GM06990 (cell line): Measurements from ENCODE around the gene MAP3K9.

Experiments
- DNase-seq: peaks from one replicate; pipeline ENCODE4 v3.0.0-alpha.2; 2011; ENCODE audit not compliant: insufficient read length; ENCODE audit errors: extremely low read depth
- H3K27me3 ChIP-seq: replicated peaks from 2 replicates; pipeline ENCODE4 v1.6.0; 2011; ENCODE audit warnings: low read length; ENCODE audit not compliant: control insufficient read depth, insufficient read depth
- H3K36me3 ChIP-seq: 2 replicates; pipeline ENCODE4 v1.5.1; 2011; ENCODE audit warnings: low read length; ENCODE audit not compliant: control insufficient read depth, insufficient read depth
- H3K4me3 ChIP-seq: replicated peaks from 2 replicates; pipeline ENCODE4 v1.5.1; 2011; ENCODE audit warnings: low read depth, mild to moderate bottlenecking, control low read depth, low read length
- CTCF ChIP-seq: IDR thresholded peaks from 2 replicates; pipeline ENCODE4 v1.5.1; 2011; ENCODE audit warnings: low read length, control low read depth, mild to moderate bottlenecking, inconsistent platforms; ENCODE audit not compliant: insufficient read depth, poor library complexity, severe bottlenecking

The MAP3K9 gene

GRCh38 chr14:70833884-70834283, 24.6 kb upstream of the MAP3K9 start:
- Histone ChIP-seq H3K4me3 (no peak overlapping the region), H3K27me3 (no peaks in the 10 kb centered on the region), H3K36me3 (no peaks in the 10 kb centered on the region)
- no peak for DNase-seq
- TF ChIP-seq CTCF, result no peak

- no peak overlapping the region for H3K4me3 ChIP-seq
- no peak for TF ChIP-seq CTCF
- no peak for DNase-seq
Measured at GRCh38 chr14:70832561-70833305, 23.4 kb upstream of the MAP3K9 start.

GRCh38 chr14:70830998-70831781, 21.9 kb upstream of the MAP3K9 start:
- TF ChIP-seq CTCF, result no peak
- Histone ChIP-seq H3K4me3 (no peak overlapping the region), H3K27me3 (no peaks in the 10 kb centered on the region), H3K36me3 (no peaks in the 10 kb centered on the region)
- no peak for DNase-seq

More at GRCh38 chr14:70832561-70833305, 23.4 kb upstream of the MAP3K9 start:
- H3K27me3 ChIP-seq, result no peaks in the 10 kb centered on the region
- H3K36me3 ChIP-seq, result no peaks in the 10 kb centered on the region

GRCh38 chr14:70828188-70828587, 18.9 kb upstream of the MAP3K9 start:
- no peak for DNase-seq
- Histone ChIP-seq H3K27me3 (no peaks in the 10 kb centered on the region), H3K36me3 (no peaks in the 10 kb centered on the region), H3K4me3 (no peak overlapping the region)
- no peak for TF ChIP-seq CTCF

- DNase-seq, result no peak
- TF ChIP-seq CTCF, result no peak
Measured at GRCh38 chr14:70827752-70828151, 18.4 kb upstream of the MAP3K9 start.

More at GRCh38 chr14:70827752-70828151, 18.4 kb upstream of the MAP3K9 start:
- Histone ChIP-seq H3K36me3 (no peaks in the 10 kb centered on the region), H3K4me3 (no peak overlapping the region), H3K27me3 (no peaks in the 10 kb centered on the region)
